Subcutaneous abdominal adipose tissue (tissue), 5 donors: ENCODE measurements around the gene BPIFB6.

ENCODE experiments used
- H3K27ac ChIP-seq: one replicate; pipeline ENCODE4 v1.7.0; 2013; ENCODE audit warnings: low read depth, mild to moderate bottlenecking, inconsistent platforms, low read length, moderate library complexity
- H3K27me3 ChIP-seq, 5 donors: one replicate each; pipeline ENCODE4 v1.7.0; 2013; ENCODE audit warnings: low read length in 5 of 5, inconsistent platforms in 1 of 5; ENCODE audit not compliant: control insufficient read depth in 5 of 5, insufficient read depth in 4 of 5
- H3K36me3 ChIP-seq, 5 donors: one replicate each; pipeline ENCODE4 v1.7.0; 2013; ENCODE audit warnings: low read length in 5 of 5; ENCODE audit not compliant: control insufficient read depth in 5 of 5, insufficient read depth in 5 of 5
- H3K4me1 ChIP-seq, 5 donors: one replicate each; pipeline ENCODE4 v1.7.0; 2013; ENCODE audit warnings: low read length in 5 of 5, mild to moderate bottlenecking in 3 of 5, moderate library complexity in 1 of 5; ENCODE audit not compliant: control insufficient read depth in 5 of 5, insufficient read depth in 5 of 5
- H3K4me3 ChIP-seq, 5 donors: one replicate each; pipeline ENCODE4 v1.7.0; 2013; ENCODE audit warnings: low read length in 5 of 5, low read depth in 1 of 5
- H3K9ac ChIP-seq, 5 donors: one replicate each; pipeline ENCODE4 v1.7.0; 2013; ENCODE audit warnings: low read length in 5 of 5, mild to moderate bottlenecking in 4 of 5, moderate library complexity in 3 of 5
- H3K9me3 ChIP-seq, 5 donors: one replicate each; pipeline ENCODE4 v1.7.0; 2013; ENCODE audit warnings: low read length in 5 of 5; ENCODE audit not compliant: control insufficient read depth in 5 of 5
- donor health status: healthy.
- donor health status: healthy.
- donor health status: healthy.
- donor health status: healthy.
- donor health status: healthy.

Gene BPIFB6

DNA sequence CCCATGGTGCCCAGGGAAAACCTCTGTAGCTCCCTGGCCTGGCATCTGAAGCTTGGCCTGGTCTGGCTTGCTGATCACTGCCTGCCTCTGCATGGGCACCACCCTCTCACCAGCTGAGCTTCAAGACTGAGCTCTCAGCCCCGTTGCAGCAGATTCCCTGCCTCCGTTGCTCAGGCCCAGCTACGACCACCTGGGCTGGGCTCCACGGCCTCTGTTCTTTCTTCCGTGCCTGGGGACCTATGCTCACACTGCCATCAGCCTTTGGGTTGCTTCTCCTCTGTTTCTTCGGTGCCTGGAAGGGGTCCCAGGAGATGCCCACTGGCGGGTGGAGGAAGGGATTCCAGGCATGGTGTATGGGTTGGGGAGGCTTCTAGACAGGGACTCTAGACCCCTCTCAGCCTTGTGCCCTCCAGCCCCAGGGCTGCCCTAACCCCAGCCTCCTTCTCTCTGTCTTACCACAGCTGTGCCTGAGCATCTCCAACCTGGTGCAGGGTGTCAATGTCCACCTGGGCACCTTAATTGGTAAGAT lies 14.8 kb upstream of the BPIFB6 start:
- Histone ChIP-seq H3K4me3 (no peak overlapping the region), H3K36me3 (no peaks in the 10 kb centered on the region), H3K9ac (no peak overlapping the region), H3K27ac (no peak overlapping the region), H3K27me3 (peaks cover 0 to 12% (median 2%) of the 10 kb centered on the region in 5 donors), H3K4me1 (peaks cover 2 to 24% (median 22%) of the 10 kb centered on the region in 5 donors), H3K9me3 (no peaks in the 10 kb centered on the region)

DNA sequence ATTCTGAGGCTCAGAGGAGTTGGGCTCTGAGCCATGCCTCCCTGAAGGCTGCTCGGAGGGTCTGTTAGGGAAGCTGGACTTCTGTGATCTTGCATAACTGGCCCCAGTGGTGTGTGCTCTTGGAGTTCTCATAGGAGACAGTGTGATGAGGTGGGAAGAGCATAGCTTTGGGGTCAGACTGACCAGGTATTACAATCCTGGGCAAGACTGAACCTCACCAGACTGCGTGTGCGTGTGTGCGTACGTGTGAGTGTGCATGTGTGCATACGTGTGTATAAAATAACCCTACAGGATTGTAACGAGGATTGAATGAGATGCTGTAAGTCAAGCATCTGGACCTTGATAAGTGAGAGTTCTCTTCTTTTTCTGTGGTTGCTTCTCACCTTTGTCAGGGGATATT lies 13.9 kb upstream of the BPIFB6 start:
- H3K4me3 ChIP-seq, result no peak overlapping the region
- H3K9ac ChIP-seq, result no peak overlapping the region
- no peaks in the 10 kb centered on the region for H3K36me3 ChIP-seq
- no peak overlapping the region for H3K27ac ChIP-seq
- H3K9me3 ChIP-seq, result no peaks in the 10 kb centered on the region
- peaks cover 0 to 12% (median 2%) of the 10 kb centered on the region in 5 donors for H3K27me3 ChIP-seq
- H3K4me1 ChIP-seq, result peaks cover 2 to 24% (median 22%) of the 10 kb centered on the region in 5 donors

- no peaks in the 10 kb centered on the region for H3K9me3 ChIP-seq
- no peak overlapping the region for H3K27ac ChIP-seq
- H3K27me3 ChIP-seq, result peaks cover 0 to 12% (median 2%) of the 10 kb centered on the region in 5 donors
- H3K36me3 ChIP-seq, result no peaks in the 10 kb centered on the region
- peaks cover 2 to 24% (median 22%) of the 10 kb centered on the region in 5 donors for H3K4me1 ChIP-seq
- H3K4me3 ChIP-seq, result no peak overlapping the region
- no peak overlapping the region for H3K9ac ChIP-seq
Observed at GRCh38 chr20:33018169-33018931, 13.1 kb upstream of the BPIFB6 start.

GRCh38 chr20:33019465-33020277 lies 11.8 kb upstream of the BPIFB6 start:
- Histone ChIP-seq H3K27me3 (peaks cover 0 to 12% (median 2%) of the 10 kb centered on the region in 5 donors), H3K27ac (no peak overlapping the region), H3K36me3 (no peaks in the 10 kb centered on the region), H3K4me1 (peaks cover 2 to 22% (median 19%) of the 10 kb centered on the region in 5 donors), H3K9ac (no peak overlapping the region), H3K4me3 (no peak overlapping the region), H3K9me3 (no peaks in the 10 kb centered on the region)

GRCh38 chr20:33020278-33021161 lies 10.9 kb upstream of the BPIFB6 start:
- H3K27ac ChIP-seq, result no peak overlapping the region
- H3K9ac ChIP-seq, result no peak overlapping the region
- no peaks in the 10 kb centered on the region for H3K36me3 ChIP-seq
- no peak overlapping the region for H3K4me3 ChIP-seq
- peaks cover 0 to 12% (median 2%) of the 10 kb centered on the region in 5 donors for H3K27me3 ChIP-seq
- peaks cover 0 to 3% (median 0%) of the 10 kb centered on the region in 5 donors for H3K9me3 ChIP-seq
- peaks cover 0 to 13% (median 11%) of the 10 kb centered on the region in 5 donors for H3K4me1 ChIP-seq

- no peaks in the 10 kb centered on the region for H3K4me1 ChIP-seq
- H3K36me3 ChIP-seq, result no peaks in the 10 kb centered on the region
- no peak overlapping the region for H3K9ac ChIP-seq
- peaks cover 0 to 3% (median 0%) of the 10 kb centered on the region in 5 donors for H3K9me3 ChIP-seq
- no peak overlapping the region for H3K27ac ChIP-seq
- no peak overlapping the region for H3K4me3 ChIP-seq
- H3K27me3 ChIP-seq, result peaks cover 0 to 12% (median 2%) of the 10 kb centered on the region in 5 donors
Observed at GRCh38 chr20:33021879-33022278, 9.6 kb upstream of the BPIFB6 start.

GRCh38 chr20:33022289-33022688 lies 9.2 kb upstream of the BPIFB6 start:
- H3K27ac ChIP-seq, result no peak overlapping the region

GRCh38 chr20:33022694-33023438 lies 8.6 kb upstream of the BPIFB6 start:
- H3K27me3 ChIP-seq, result peaks cover 0 to 20% (median 4%) of the 10 kb centered on the region in 5 donors
- no peaks in the 10 kb centered on the region for H3K4me1 ChIP-seq
- H3K4me3 ChIP-seq, result no peak overlapping the region
- no peaks in the 10 kb centered on the region for H3K36me3 ChIP-seq
- H3K9ac ChIP-seq, result no peak overlapping the region
- H3K9me3 ChIP-seq, result peaks cover 0 to 3% (median 0%) of the 10 kb centered on the region in 5 donors
- H3K27ac ChIP-seq, result no peak overlapping the region

More at GRCh38 chr20:33022289-33022688, 9.2 kb upstream of the BPIFB6 start:
- Histone ChIP-seq H3K4me1 (no peaks in the 10 kb centered on the region), H3K9ac (no peak overlapping the region), H3K36me3 (no peaks in the 10 kb centered on the region), H3K4me3 (no peak overlapping the region), H3K9me3 (peaks cover 0 to 3% (median 0%) of the 10 kb centered on the region in 5 donors), H3K27me3 (peaks cover 0 to 15% (median 2%) of the 10 kb centered on the region in 5 donors)
